ENCODE measurements around the gene DEFB124.
"Not testable (repeated sequence)": the region's sequence is repeated elsewhere in the genome, so short reads cannot be mapped to it uniquely, and the experiment has no call there.

DEFB124 gene

GRCh38 chr20:31502884-31503673 is 28.2 kb upstream of the DEFB124 start:
- 43% methylated on average over 9 of the region's 20 CpGs for WGBS (ENCODE audit: insufficient coverage)
- H3K27ac ChIP-seq (ENCODE audit: insufficient read depth in 1 of 2, low read depth in 1 of 2, low read length in 2 of 2, poor library complexity in 1 of 2, severe bottlenecking in 2 of 2); H3K36me3 ChIP-seq (ENCODE audit: control insufficient read depth in 4 of 4, insufficient read depth in 4 of 4, low read length in 3 of 4); H3K9me3 ChIP-seq (ENCODE audit: control extremely low read depth in 1 of 5, control insufficient read depth in 4 of 5, insufficient read depth in 2 of 5, low read depth in 1 of 5, low read length in 4 of 5); H3K4me1 ChIP-seq (ENCODE audit: control extremely low read depth in 1 of 4, control insufficient read depth in 4 of 4, insufficient read depth in 4 of 4, low read length in 3 of 4); H3K4me3 ChIP-seq (ENCODE audit: control insufficient read depth in 1 of 7, extremely low read depth in 1 of 7, insufficient read depth in 4 of 7, low read depth in 2 of 7, low read length in 6 of 7); H3K27me3 ChIP-seq (replicated peaks in 2 of 5; ENCODE audit: control insufficient read depth in 4 of 5, insufficient read depth in 5 of 5, low read length in 4 of 5): not testable (repeated sequence)
- ChIA-PET CTCF (interaction anchor here (0.8 to 7.0 kb wide), 14 partner anchors 8 to 193 kb away, joined by 3 to 117 read pairs (median 6); partner anchors contain the start of genes DEFB124, HM13 and REM1), POLR2A (interaction anchor here (1.0 kb wide), 1 partner anchor 43 kb away, joined by 6 read pairs; no protein-coding TSS in a partner anchor)
- peak; percentile 65 to 84 (median 77) for DNase-seq

GRCh38 chr20:31500527-31500926 is 25.6 kb upstream of the DEFB124 start:
- WGBS (ENCODE audit: insufficient coverage): 100% methylated on average over 1 of the region's 1 CpG

DNA sequence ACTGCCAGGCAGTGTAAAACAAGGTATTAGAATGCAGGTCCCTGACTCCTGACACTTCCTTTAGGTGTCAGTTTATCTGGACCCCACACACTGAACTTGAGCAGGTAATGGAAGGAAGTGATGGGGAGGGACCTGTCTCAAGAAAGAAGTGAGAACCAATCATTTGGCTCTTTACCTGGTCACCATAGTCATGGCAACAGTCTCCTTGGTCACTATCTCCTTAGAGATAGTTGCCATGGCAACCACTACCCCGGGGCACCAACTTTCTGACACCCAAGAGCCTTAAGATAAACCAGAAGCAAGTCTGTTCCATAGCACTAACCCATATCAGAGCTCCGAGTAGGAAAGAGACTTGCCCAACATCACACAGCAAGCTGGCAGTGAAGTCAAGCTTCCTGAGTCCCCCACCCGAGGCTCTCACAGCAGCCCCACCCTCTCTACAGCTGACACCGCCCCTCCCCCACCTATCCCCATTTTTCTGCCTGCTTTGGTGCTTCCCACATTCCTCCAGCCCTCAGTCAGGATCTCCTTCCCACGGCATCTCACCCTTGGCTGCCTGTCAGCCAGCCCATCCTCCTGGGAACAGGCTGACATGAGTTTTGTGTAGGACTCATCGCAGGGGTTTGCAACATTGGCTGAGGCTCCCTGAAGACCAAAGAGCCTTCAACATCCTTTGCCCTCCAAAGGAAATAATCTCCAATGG is 23.1 kb upstream of the DEFB124 start:
- no peak for DNase-seq
- peaks cover 0 to 13% (median 0%) of the 10 kb centered on the region in 5 experiments for H3K27me3 ChIP-seq (replicated peaks in 2 of 5; ENCODE audit: control insufficient read depth in 4 of 5, insufficient read depth in 5 of 5, low read length in 4 of 5)
- H3K9me3 ChIP-seq (ENCODE audit: control extremely low read depth in 1 of 5, control insufficient read depth in 4 of 5, insufficient read depth in 2 of 5, low read depth in 1 of 5, low read length in 4 of 5): no peaks in the 10 kb centered on the region
- CTCF ChIA-PET: interaction anchor here (0.7 to 1.0 kb wide), 2 partner anchors 37 to 39 kb away, joined by 4 read pairs; no protein-coding TSS in a partner anchor
- no peaks in the 10 kb centered on the region for H3K4me1 ChIP-seq (ENCODE audit: control extremely low read depth in 1 of 4, control insufficient read depth in 4 of 4, insufficient read depth in 4 of 4, low read length in 3 of 4)
- H3K4me3 ChIP-seq (ENCODE audit: control insufficient read depth in 1 of 7, extremely low read depth in 1 of 7, insufficient read depth in 4 of 7, low read depth in 2 of 7, low read length in 6 of 7): no peak overlapping the region
- 70% methylated on average over 6 of the region's 6 CpGs for WGBS (ENCODE audit: insufficient coverage)
- POLR2A ChIA-PET: no interaction called here
- no peaks in the 10 kb centered on the region for H3K36me3 ChIP-seq (ENCODE audit: control insufficient read depth in 4 of 4, insufficient read depth in 4 of 4, low read length in 3 of 4)
- no peak overlapping the region for H3K27ac ChIP-seq (ENCODE audit: insufficient read depth in 1 of 2, low read depth in 1 of 2, low read length in 2 of 2, poor library complexity in 1 of 2, severe bottlenecking in 2 of 2)

More at GRCh38 chr20:31500527-31500926, 25.6 kb upstream of the DEFB124 start:
- no peaks in the 10 kb centered on the region for H3K9me3 ChIP-seq (ENCODE audit: control extremely low read depth in 1 of 5, control insufficient read depth in 4 of 5, insufficient read depth in 2 of 5, low read depth in 1 of 5, low read length in 4 of 5)
- H3K27ac ChIP-seq (ENCODE audit: insufficient read depth in 1 of 2, low read depth in 1 of 2, low read length in 2 of 2, poor library complexity in 1 of 2, severe bottlenecking in 2 of 2): no peak overlapping the region
- CTCF ChIA-PET: interaction anchor here (2.9 to 7.0 kb wide), 3 partner anchors 14 to 41 kb away, joined by 21 to 117 read pairs (median 99); partner anchors contain the start of genes DEFB124 and REM1
- H3K4me1 ChIP-seq (ENCODE audit: control extremely low read depth in 1 of 4, control insufficient read depth in 4 of 4, insufficient read depth in 4 of 4, low read length in 3 of 4): no peaks in the 10 kb centered on the region
- no peak for DNase-seq
- H3K4me3 ChIP-seq (ENCODE audit: control insufficient read depth in 1 of 7, extremely low read depth in 1 of 7, insufficient read depth in 4 of 7, low read depth in 2 of 7, low read length in 6 of 7): no peak overlapping the region
- POLR2A ChIA-PET: no interaction called here
- peaks cover 0 to 13% (median 3%) of the 10 kb centered on the region in 5 experiments for H3K27me3 ChIP-seq (replicated peaks in 2 of 5; ENCODE audit: control insufficient read depth in 4 of 5, insufficient read depth in 5 of 5, low read length in 4 of 5)
- H3K36me3 ChIP-seq (ENCODE audit: control insufficient read depth in 4 of 4, insufficient read depth in 4 of 4, low read length in 3 of 4): no peaks in the 10 kb centered on the region

DNA sequence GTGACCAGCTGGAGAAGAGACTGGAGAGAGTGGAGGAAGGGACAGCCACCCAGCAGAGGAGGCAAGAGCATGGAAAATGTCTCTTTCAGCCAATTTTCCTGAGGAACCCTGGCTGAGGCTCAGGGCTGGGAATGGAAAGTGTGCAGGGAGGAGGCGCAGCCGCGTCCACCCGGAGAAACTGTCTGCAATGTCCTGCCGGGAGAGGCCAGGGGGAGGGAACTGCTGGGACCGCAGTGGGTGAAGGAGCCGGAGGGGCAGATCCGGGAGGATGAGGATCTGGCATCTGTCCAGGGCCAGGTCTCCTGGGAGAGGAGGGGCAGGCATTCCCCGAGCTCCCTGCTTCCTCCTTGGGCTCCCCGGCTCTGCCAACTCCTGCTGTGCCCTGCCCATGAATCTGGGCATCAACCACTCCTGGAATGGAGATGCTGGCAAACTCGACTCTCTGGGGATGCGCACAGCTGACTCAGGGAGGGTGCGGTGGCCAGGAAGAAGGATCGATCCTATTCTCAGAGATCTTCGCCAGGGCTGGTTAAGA is 21.9 kb upstream of the DEFB124 start:
- POLR2A ChIA-PET: no interaction called here
- Histone ChIP-seq H3K27me3 (replicated peaks in 2 of 5; ENCODE audit: control insufficient read depth in 4 of 5, insufficient read depth in 5 of 5, low read length in 4 of 5) (peaks cover 0 to 13% (median 0%) of the 10 kb centered on the region in 5 experiments), H3K9me3 (ENCODE audit: control extremely low read depth in 1 of 5, control insufficient read depth in 4 of 5, insufficient read depth in 2 of 5, low read depth in 1 of 5, low read length in 4 of 5) (no peaks in the 10 kb centered on the region), H3K4me1 (ENCODE audit: control extremely low read depth in 1 of 4, control insufficient read depth in 4 of 4, insufficient read depth in 4 of 4, low read length in 3 of 4) (no peaks in the 10 kb centered on the region), H3K4me3 (ENCODE audit: control insufficient read depth in 1 of 7, extremely low read depth in 1 of 7, insufficient read depth in 4 of 7, low read depth in 2 of 7, low read length in 6 of 7) (no peak overlapping the region), H3K36me3 (ENCODE audit: control insufficient read depth in 4 of 4, insufficient read depth in 4 of 4, low read length in 3 of 4) (no peaks in the 10 kb centered on the region), H3K27ac (ENCODE audit: insufficient read depth in 1 of 2, low read depth in 1 of 2, low read length in 2 of 2, poor library complexity in 1 of 2, severe bottlenecking in 2 of 2) (no peak overlapping the region)
- CTCF ChIA-PET: interaction anchor here (1.1 to 1.2 kb wide), 3 partner anchors 9 to 20 kb away, joined by 3 to 4 read pairs (median 3); no protein-coding TSS in a partner anchor
- WGBS (ENCODE audit: insufficient coverage): 77% methylated on average over 15 of the region's 15 CpGs
- no peak for DNase-seq

GRCh38 chr20:31494131-31494530 is 19.2 kb upstream of the DEFB124 start:
- POLR2A ChIA-PET: no interaction called here
- no peak for DNase-seq
- Histone ChIP-seq H3K27ac (ENCODE audit: insufficient read depth in 1 of 2, low read depth in 1 of 2, low read length in 2 of 2, poor library complexity in 1 of 2, severe bottlenecking in 2 of 2) (no peak overlapping the region), H3K36me3 (ENCODE audit: control insufficient read depth in 4 of 4, insufficient read depth in 4 of 4, low read length in 3 of 4) (no peaks in the 10 kb centered on the region), H3K9me3 (ENCODE audit: control extremely low read depth in 1 of 5, control insufficient read depth in 4 of 5, insufficient read depth in 2 of 5, low read depth in 1 of 5, low read length in 4 of 5) (no peaks in the 10 kb centered on the region), H3K4me3 (ENCODE audit: control insufficient read depth in 1 of 7, extremely low read depth in 1 of 7, insufficient read depth in 4 of 7, low read depth in 2 of 7, low read length in 6 of 7) (no peak overlapping the region), H3K27me3 (replicated peaks in 2 of 5; ENCODE audit: control insufficient read depth in 4 of 5, insufficient read depth in 5 of 5, low read length in 4 of 5) (peaks cover 0 to 13% (median 0%) of the 10 kb centered on the region in 5 experiments), H3K4me1 (ENCODE audit: control extremely low read depth in 1 of 4, control insufficient read depth in 4 of 4, insufficient read depth in 4 of 4, low read length in 3 of 4) (no peaks in the 10 kb centered on the region)
- WGBS (ENCODE audit: insufficient coverage): 83% methylated on average over 1 of the region's 2 CpGs
- CTCF ChIA-PET: interaction anchor here (0.8 kb wide), 1 partner anchor 9 kb away, joined by 3 read pairs; no protein-coding TSS in a partner anchor

DNA sequence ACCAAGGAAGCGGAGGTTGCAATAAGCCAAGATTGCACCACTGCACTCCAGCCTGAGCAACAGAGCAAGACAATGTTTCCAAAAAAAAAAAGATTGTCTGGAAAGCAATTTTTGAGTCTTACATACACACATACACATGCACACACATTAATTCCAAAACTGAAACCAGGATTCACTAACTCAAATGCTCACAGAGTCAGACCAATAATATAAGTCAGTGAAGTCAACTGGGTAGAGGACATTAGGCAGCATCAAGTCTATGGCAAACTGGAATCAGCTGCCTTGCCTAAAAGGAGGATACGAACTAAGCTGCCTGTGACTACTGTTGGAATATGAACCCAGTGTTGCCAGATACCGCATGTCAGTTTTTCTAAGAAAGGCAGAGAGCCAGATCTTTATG is 15.8 kb upstream of the DEFB124 start:
- ChIA-PET CTCF (interaction anchor here (13.7 kb wide), 1 partner anchor 11 kb away, joined by 99 read pairs; no protein-coding TSS in a partner anchor), POLR2A (interaction anchor here (0.7 kb wide), 1 partner anchor 233 kb away, joined by 3 read pairs; no protein-coding TSS in a partner anchor)

More for the DNA sequence above, 15.8 kb upstream of the DEFB124 start:
- no peak overlapping the region for H3K4me3 ChIP-seq (ENCODE audit: control insufficient read depth in 1 of 7, extremely low read depth in 1 of 7, insufficient read depth in 4 of 7, low read depth in 2 of 7, low read length in 6 of 7)
- no peak for DNase-seq
- H3K27me3 ChIP-seq (replicated peaks in 2 of 5; ENCODE audit: control insufficient read depth in 4 of 5, insufficient read depth in 5 of 5, low read length in 4 of 5): peaks cover 0 to 4% (median 0%) of the 10 kb centered on the region in 5 experiments
- peaks cover 0 to 25% (median 7%) of the 10 kb centered on the region in 4 experiments for H3K4me1 ChIP-seq (ENCODE audit: control extremely low read depth in 1 of 4, control insufficient read depth in 4 of 4, insufficient read depth in 4 of 4, low read length in 3 of 4)
- no peaks in the 10 kb centered on the region for H3K36me3 ChIP-seq (ENCODE audit: control insufficient read depth in 4 of 4, insufficient read depth in 4 of 4, low read length in 3 of 4)
- no peak overlapping the region for H3K27ac ChIP-seq (ENCODE audit: insufficient read depth in 1 of 2, low read depth in 1 of 2, low read length in 2 of 2, poor library complexity in 1 of 2, severe bottlenecking in 2 of 2)
- no peaks in the 10 kb centered on the region for H3K9me3 ChIP-seq (ENCODE audit: control extremely low read depth in 1 of 5, control insufficient read depth in 4 of 5, insufficient read depth in 2 of 5, low read depth in 1 of 5, low read length in 4 of 5)
- WGBS (ENCODE audit: insufficient coverage): 96% methylated on average over 3 of the region's 3 CpGs

Data from common myeloid progenitor, CD34-positive (primary cell).